Nephron progenitor cell (in vitro differentiated cells): ENCODE measurements around the gene LTA.

Experiments used
- DNase-seq: peaks from one replicate; pipeline ENCODE4 v3.0.0; 2021
- H3K27ac Mint-ChIP-seq: 2 replicates; pipeline ENCODE4 v1.8.0; 2021; ENCODE audit warnings: mild to moderate bottlenecking, moderate library complexity, mixed read lengths
- H3K27me3 Mint-ChIP-seq: 2 replicates; pipeline ENCODE4 v1.8.0; 2021; ENCODE audit warnings: mild to moderate bottlenecking, low read depth, mixed read lengths; ENCODE audit not compliant: poor library complexity
- H3K36me3 Mint-ChIP-seq: 2 replicates; pipeline ENCODE4 v1.8.0; 2021; ENCODE audit warnings: low read depth, mixed read lengths
- H3K4me1 Mint-ChIP-seq: 2 replicates; pipeline ENCODE4 v1.8.0; 2021; ENCODE audit warnings: mixed read lengths
- H3K4me3 Mint-ChIP-seq: 2 replicates; pipeline ENCODE4 v1.8.0; 2021; ENCODE audit warnings: mild to moderate bottlenecking, moderate library complexity, mixed read lengths
- H3K9me3 Mint-ChIP-seq: 2 replicates; pipeline ENCODE4 v1.8.0; 2021; ENCODE audit warnings: mild to moderate bottlenecking, moderate library complexity, mixed read lengths
- CTCF ChIP-seq: fragments of 200-600 bp; sonication (generic); IDR thresholded peaks from 2 replicates; pipeline ENCODE4 v1.5.0; 2021; ENCODE audit warnings: antibody characterized with exemption

Gene LTA

GRCh38 chr6:31529329-31530150, 42.5 kb upstream of the LTA start:
- no peaks in the 10 kb centered on the region for H3K9me3 Mint-ChIP-seq
- no peak overlapping the region for H3K4me3 Mint-ChIP-seq
- peaks cover 31% of the 10 kb centered on the region for H3K4me1 Mint-ChIP-seq
- H3K36me3 Mint-ChIP-seq, result peaks cover 46% of the 10 kb centered on the region
- TF ChIP-seq CTCF, result no peak
- H3K27me3 Mint-ChIP-seq, result no peaks in the 10 kb centered on the region
- H3K27ac Mint-ChIP-seq, result no peak overlapping the region
- no peak for DNase-seq

GRCh38 chr6:31530659-31531058, 41.4 kb upstream of the LTA start:
- no peaks in the 10 kb centered on the region for H3K9me3 Mint-ChIP-seq
- H3K27ac Mint-ChIP-seq, result peak overlapping the region; percentile 82
- no peak for TF ChIP-seq CTCF

GRCh38 chr6:31531162-31531561, 40.9 kb upstream of the LTA start:
- H3K36me3 Mint-ChIP-seq, result peaks cover 62% of the 10 kb centered on the region
- no peaks in the 10 kb centered on the region for H3K9me3 Mint-ChIP-seq
- DNase-seq, result no peak
- H3K4me1 Mint-ChIP-seq, result peaks cover 45% of the 10 kb centered on the region
- H3K4me3 Mint-ChIP-seq, result no peak overlapping the region
- H3K27ac Mint-ChIP-seq, result peak overlapping the region; percentile 82
- no peak for TF ChIP-seq CTCF
- no peaks in the 10 kb centered on the region for H3K27me3 Mint-ChIP-seq

More at GRCh38 chr6:31530659-31531058, 41.4 kb upstream of the LTA start:
- Mint-ChIP-seq H3K36me3 (peaks cover 57% of the 10 kb centered on the region), H3K27me3 (no peaks in the 10 kb centered on the region), H3K4me3 (no peak overlapping the region), H3K4me1 (peaks cover 40% of the 10 kb centered on the region)
- no peak for DNase-seq

- no peaks in the 10 kb centered on the region for H3K9me3 Mint-ChIP-seq
- peak overlapping the region; percentile 25 for H3K27ac Mint-ChIP-seq
- TF ChIP-seq CTCF, result no peak
- no peak for DNase-seq
- no peak overlapping the region for H3K4me3 Mint-ChIP-seq
- H3K27me3 Mint-ChIP-seq, result no peaks in the 10 kb centered on the region
- H3K4me1 Mint-ChIP-seq, result peaks cover 52% of the 10 kb centered on the region
- H3K36me3 Mint-ChIP-seq, result peaks cover 69% of the 10 kb centered on the region
Observed at GRCh38 chr6:31531771-31532643, 40.1 kb upstream of the LTA start.

- no peak overlapping the region for H3K4me3 Mint-ChIP-seq
- H3K27ac Mint-ChIP-seq, result no peak overlapping the region
- peaks cover 74% of the 10 kb centered on the region for H3K36me3 Mint-ChIP-seq
- H3K27me3 Mint-ChIP-seq, result no peaks in the 10 kb centered on the region
- DNase-seq, result no peak
- no peaks in the 10 kb centered on the region for H3K9me3 Mint-ChIP-seq
- H3K4me1 Mint-ChIP-seq, result peaks cover 58% of the 10 kb centered on the region
- no peak for TF ChIP-seq CTCF
Observed at GRCh38 chr6:31532644-31533454, 39.2 kb upstream of the LTA start.
